Progenitor cell of endocrine pancreas (in vitro differentiated cells): ENCODE measurements around the gene DUSP21. TPM values are rescaled to one million over a fixed set of nuclear protein-coding genes. Genes with fewer than 3 reads are reported as not detected.
"Not testable (repeated sequence)": the region's sequence is repeated elsewhere in the genome, so short reads cannot be mapped to it uniquely, and the experiment has no call there.

ENCODE experiments used
- DNase-seq: peaks from one replicate; pipeline ENCODE4 v3.0.0; 2021; ENCODE audit warnings: low spot score; ENCODE audit not compliant: unreplicated experiment
- H3K27ac Mint-ChIP-seq: 2 replicates; pipeline ENCODE4 v1.8.0; 2021; ENCODE audit warnings: mild to moderate bottlenecking, moderate library complexity, mixed read lengths
- H3K27me3 Mint-ChIP-seq: 2 replicates; pipeline ENCODE4 v1.8.0; 2021; ENCODE audit warnings: mixed read lengths
- H3K36me3 Mint-ChIP-seq: 2 replicates; pipeline ENCODE4 v1.8.0; 2022; ENCODE audit warnings: mixed read lengths; ENCODE audit not compliant: insufficient read depth
- H3K4me1 Mint-ChIP-seq: 2 replicates; pipeline ENCODE4 v1.8.0; 2021; ENCODE audit warnings: low read depth, mixed read lengths
- H3K4me3 Mint-ChIP-seq: 2 replicates; pipeline ENCODE4 v1.8.0; 2021; ENCODE audit warnings: low read depth, mild to moderate bottlenecking, moderate library complexity, mixed read lengths
- H3K9me3 Mint-ChIP-seq: 2 replicates; pipeline ENCODE4 v1.8.0; 2021; ENCODE audit warnings: low read depth, mixed read lengths
- total RNA-seq: library from RNA; stranded (reverse); gene quantifications from 2 replicates; pipeline ENCODE4 v1.2.1, GENCODE V29; 2021
- TF ChIP-seq, protein P1 (sequence below): fragments of 200-600 bp; sonication (generic); IDR thresholded peaks from one replicate; pipeline ENCODE4 v1.5.0; 2021; ENCODE audit warnings: antibody characterized with exemption, mild to moderate bottlenecking; ENCODE audit not compliant: unreplicated experiment

Gene DUSP21
- total RNA-seq, 1 donor from 2014 or later: not detected

DNA sequence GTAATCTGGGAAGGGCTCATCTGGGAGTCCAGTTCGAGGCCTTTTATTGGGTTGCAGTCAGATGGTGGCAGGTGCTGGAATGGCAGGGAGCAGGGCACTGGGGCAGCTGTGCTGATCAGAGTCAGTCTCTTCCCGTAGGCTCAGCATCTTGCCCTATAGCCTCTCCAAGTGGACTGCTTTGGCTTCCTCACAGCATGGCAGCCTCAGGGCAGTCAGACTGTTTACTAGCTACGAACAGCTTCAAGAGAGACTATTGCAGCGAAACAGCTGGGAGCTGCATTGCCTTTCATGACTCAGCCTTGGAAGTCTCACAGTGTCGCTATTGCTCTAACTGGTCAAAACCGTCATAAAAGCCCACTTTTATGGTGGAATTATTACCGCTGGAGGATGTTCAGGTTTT lies 26.8 kb upstream of the DUSP21 start:
- Mint-ChIP-seq H3K9me3 (peaks cover 15% of the 10 kb centered on the region), H3K27me3 (no peaks in the 10 kb centered on the region), H3K4me1 (no peaks in the 10 kb centered on the region), H3K36me3 (no peaks in the 10 kb centered on the region), H3K4me3 (no peak overlapping the region), H3K27ac (no peak overlapping the region)
- DNase-seq: no peak
- TF ChIP-seq, protein P1, sequence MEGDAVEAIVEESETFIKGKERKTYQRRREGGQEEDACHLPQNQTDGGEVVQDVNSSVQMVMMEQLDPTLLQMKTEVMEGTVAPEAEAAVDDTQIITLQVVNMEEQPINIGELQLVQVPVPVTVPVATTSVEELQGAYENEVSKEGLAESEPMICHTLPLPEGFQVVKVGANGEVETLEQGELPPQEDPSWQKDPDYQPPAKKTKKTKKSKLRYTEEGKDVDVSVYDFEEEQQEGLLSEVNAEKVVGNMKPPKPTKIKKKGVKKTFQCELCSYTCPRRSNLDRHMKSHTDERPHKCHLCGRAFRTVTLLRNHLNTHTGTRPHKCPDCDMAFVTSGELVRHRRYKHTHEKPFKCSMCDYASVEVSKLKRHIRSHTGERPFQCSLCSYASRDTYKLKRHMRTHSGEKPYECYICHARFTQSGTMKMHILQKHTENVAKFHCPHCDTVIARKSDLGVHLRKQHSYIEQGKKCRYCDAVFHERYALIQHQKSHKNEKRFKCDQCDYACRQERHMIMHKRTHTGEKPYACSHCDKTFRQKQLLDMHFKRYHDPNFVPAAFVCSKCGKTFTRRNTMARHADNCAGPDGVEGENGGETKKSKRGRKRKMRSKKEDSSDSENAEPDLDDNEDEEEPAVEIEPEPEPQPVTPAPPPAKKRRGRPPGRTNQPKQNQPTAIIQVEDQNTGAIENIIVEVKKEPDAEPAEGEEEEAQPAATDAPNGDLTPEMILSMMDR: no peak

DNA sequence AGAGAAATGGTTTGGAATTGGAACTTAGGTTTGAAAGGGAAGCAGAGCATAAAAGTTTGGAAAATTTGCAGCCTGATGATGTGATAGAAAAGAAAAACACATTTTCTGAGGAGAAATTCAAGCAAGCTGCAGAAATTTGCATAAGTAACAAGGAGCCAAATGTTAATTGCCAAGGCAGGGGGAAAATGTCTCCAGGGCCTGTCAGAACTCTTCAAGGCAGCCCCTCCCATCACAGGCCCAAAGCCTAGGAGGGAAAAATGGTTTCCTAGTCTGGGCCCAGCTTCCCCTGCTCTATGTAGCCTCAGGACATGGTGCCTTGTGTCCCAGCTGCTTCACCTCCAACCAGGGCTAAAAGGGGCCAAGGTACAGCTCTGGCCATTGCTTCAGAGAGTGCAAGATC lies 21.2 kb upstream of the DUSP21 start:
- no peak for DNase-seq
- Mint-ChIP-seq H3K36me3 (no peaks in the 10 kb centered on the region), H3K27ac (no peak overlapping the region), H3K27me3 (no peaks in the 10 kb centered on the region), H3K4me3 (no peak overlapping the region), H3K4me1 (no peaks in the 10 kb centered on the region), H3K9me3 (peaks cover 13% of the 10 kb centered on the region)
- TF ChIP-seq, protein P1: no peak

DNA sequence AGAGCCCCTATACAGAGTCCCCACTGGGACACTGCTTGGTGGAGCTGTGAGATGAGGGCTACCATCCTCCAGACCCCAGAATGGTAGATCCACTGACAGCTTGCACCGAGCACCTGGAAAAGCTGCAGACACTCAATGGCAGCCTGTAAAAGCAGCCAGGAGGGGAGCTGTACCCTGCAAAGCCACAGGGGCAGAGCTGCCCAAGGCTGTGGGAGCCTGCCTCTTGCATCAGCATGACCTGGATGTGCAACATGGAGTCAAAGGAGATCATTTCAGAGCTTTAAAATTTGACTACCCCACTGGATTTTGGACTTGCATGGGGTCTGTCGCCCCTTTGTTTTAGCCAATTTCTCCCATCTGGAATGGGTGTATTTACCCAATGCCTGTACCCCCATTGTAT lies 20.6 kb upstream of the DUSP21 start:
- H3K36me3 Mint-ChIP-seq, H3K4me3 Mint-ChIP-seq, H3K27ac Mint-ChIP-seq, DNase-seq, H3K4me1 Mint-ChIP-seq, H3K27me3 Mint-ChIP-seq: not testable (repeated sequence)
- peaks cover 13% of the 10 kb centered on the region for H3K9me3 Mint-ChIP-seq

DNA sequence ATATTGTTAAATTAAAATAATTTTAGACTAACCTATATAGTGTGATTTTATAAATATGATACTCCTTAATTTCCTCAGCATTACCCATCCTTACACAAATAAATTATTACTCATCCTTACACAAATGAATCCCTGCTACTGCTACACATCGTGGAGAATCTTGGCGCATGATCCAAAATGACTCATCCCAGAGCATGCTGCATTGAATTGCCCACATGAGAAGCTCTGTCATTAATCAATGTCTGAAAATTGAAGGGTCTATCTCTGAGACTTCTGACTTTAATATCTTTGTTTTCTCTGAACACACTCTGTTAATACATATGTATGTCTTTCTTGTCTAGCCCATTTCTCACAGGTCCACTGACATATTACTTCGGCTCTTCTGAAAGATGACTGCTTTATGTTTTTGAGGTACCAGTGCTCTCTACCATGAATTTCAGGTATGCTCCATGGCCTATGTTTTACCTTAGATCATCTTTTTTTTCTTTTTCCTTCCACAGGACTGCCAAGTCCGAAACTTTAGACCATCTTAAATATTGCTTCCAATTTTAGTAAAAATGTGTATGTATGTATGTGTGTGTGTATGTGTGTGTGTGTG lies 15.7 kb upstream of the DUSP21 start:
- no peaks in the 10 kb centered on the region for H3K36me3 Mint-ChIP-seq
- no peak overlapping the region for H3K4me3 Mint-ChIP-seq
- no peaks in the 10 kb centered on the region for H3K27me3 Mint-ChIP-seq
- TF ChIP-seq, protein P1: no peak
- H3K27ac Mint-ChIP-seq: no peak overlapping the region
- peaks cover 1% of the 10 kb centered on the region for H3K4me1 Mint-ChIP-seq
- peaks cover 6% of the 10 kb centered on the region for H3K9me3 Mint-ChIP-seq
- DNase-seq: no peak

DNA sequence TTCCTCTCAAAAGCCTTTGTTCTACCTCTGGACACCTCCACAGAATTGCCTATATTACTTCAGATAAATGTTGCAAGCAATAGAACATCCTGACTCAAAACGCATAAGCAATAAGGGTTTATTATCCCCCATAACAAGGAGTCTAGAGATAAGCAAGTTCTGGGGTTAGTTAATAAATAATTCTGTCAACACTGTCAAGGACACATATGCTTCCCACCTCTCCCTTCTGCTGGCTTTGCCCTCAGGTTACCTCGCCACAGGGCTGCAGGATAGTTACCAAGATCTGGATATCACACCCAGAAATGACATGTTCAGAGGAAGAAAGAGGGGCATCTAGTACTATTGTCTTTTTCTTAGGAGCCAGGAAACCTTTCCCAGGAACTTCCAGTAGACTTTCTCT lies 14.0 kb upstream of the DUSP21 start:
- Mint-ChIP-seq H3K27me3 (no peaks in the 10 kb centered on the region), H3K27ac (no peak overlapping the region), H3K36me3 (no peaks in the 10 kb centered on the region), H3K4me3 (no peak overlapping the region), H3K4me1 (peaks cover 1% of the 10 kb centered on the region), H3K9me3 (peaks cover 3% of the 10 kb centered on the region)
- TF ChIP-seq, protein P1: no peak
- DNase-seq: no peak

DNA sequence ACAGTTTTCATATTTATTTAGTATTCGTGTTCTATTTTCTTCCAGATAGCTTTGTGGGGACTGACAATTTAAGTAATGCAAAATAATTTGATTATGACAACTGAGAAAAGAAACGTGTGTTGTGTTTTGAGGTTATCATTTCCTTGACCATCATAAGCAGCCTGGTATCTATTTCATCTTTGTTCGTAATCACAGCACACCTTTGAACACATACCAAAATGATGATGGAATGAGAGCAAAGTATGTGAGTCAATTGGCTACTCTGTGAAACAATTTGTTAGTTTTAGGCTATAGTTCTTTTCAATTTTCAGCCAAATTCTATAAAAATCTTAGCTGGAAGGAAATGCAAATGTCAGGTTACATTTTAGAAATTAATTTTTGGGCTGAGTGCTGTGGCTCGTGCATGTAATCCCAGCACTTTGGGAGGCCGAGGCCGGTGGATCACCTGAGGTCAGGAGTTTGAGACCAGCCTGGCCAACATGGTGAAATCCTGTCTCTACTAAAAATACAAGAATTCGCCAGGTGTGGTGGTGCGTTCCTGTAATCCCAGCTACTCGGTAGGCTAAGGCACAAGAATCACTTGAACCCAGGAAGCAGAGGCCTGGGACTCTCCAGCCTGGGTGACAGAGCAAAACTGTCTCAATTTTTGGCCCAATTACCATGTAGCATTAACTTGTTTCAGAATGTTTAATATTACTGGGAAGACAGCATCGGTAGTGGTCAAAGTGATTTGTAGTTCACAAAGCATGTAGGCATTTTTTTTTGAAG lies 1.1 kb upstream of the DUSP21 start:
- Mint-ChIP-seq H3K9me3 (peaks cover 24% of the 10 kb centered on the region), H3K36me3 (peaks cover under 1% of the 10 kb centered on the region), H3K4me3 (no peak overlapping the region), H3K27me3 (no peaks in the 10 kb centered on the region), H3K27ac (no peak overlapping the region), H3K4me1 (no peaks in the 10 kb centered on the region)
- TF ChIP-seq, protein P1: no peak
- DNase-seq: no peak
